Stimulated activated CD8-positive, alpha-beta memory T cell treated with anti-CD3 and anti-CD28 coated beads, Interleukin-15, amount 100 ng/mL, for 48 hours (primary cell): ENCODE measurements around the gene NAALADL2.
"Not testable (repeated sequence)": the region's sequence is repeated elsewhere in the genome, so short reads cannot be mapped to it uniquely, and the experiment has no call there.

ENCODE experiments used
- DNase-seq, 2 donors: peaks; one replicate each; pipeline ENCODE4 v3.0.0-alpha.2; 2020; ENCODE audit warnings: low read depth in 2 of 2

Gene NAALADL2

DNA sequence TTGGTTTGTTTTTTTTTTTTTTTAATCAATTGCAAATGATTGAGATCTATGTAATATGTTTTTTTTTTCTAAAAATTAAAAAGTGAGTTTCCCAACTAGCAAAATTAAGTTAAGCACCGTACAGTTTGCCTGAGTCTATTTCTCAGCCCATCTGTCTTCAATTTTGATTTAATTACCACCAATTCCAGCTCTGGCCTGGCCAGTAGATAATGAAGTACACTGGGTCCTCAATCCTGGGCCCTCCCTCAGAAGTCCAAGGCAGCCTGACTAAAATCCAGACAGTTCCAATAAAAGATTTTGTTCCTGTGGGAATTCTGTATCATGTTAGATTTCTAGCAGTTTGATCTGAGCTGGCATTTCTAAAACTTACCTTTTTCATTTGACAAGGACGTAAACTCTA, 887.2 kb downstream of the NAALADL2 start:
- no peak for DNase-seq

GRCh38 chr3:175748087-175748730, 889.1 kb downstream of the NAALADL2 start:
- DNase-seq: no peak

DNA sequence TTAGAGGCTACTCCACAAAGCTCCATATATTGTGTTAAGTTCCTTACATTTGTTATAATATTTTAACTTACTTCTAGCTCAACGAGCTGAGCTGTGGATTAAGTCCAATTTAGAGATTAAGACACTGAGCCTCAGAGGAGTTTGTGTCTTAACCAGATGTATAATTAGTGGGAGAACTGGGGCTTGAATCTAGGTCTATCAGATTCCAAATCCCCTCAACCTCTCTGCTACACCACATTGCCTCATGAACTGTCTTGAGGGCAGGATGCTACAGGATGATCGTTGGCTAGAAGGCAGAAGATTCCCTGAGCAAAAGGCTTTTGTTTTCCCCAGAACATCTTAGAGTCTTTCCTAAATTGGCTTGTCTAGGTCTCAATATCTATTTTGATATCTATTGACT, 890.8 kb downstream of the NAALADL2 start:
- DNase-seq: no peak

DNA sequence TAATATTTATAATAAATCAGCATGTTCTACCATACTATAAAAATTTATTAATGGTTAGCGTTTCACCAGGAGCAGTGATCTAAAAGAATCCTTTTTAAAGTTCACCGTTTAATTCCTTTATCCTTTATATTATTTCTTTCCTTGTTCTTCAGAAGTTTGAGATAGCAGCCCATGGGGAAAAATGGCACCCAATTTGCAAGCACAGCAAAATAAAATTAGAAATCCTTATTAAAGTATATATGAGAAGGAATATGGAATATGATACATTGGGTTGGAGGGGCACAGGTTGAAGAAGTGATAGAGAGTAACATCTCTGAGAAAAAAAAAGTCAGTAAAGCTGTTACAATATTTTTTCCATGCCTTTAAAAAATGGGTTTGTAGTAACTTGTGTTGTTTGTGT, 892.0 kb downstream of the NAALADL2 start:
- DNase-seq: no peak

GRCh38 chr3:175763948-175764347, 904.8 kb downstream of the NAALADL2 start:
- no peak for DNase-seq

DNA sequence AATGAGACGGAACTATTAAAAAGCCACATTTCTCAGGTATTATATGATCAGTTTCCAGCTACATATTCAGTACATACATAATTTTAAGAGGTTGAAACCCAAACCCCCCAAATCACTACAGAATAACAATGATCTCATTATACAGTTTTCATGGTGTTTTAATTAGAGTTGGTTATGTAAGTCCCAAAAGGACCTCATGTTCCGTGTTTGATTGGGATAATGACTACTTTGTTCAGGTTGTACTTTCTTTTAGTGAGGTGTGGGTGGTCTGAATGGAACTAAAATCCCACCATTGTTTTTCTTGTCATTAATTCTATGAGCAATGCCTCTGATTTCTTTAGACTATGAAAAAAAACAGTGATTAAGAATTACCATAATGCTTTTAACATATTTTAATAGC, 905.6 kb downstream of the NAALADL2 start:
- DNase-seq: no peak

DNA sequence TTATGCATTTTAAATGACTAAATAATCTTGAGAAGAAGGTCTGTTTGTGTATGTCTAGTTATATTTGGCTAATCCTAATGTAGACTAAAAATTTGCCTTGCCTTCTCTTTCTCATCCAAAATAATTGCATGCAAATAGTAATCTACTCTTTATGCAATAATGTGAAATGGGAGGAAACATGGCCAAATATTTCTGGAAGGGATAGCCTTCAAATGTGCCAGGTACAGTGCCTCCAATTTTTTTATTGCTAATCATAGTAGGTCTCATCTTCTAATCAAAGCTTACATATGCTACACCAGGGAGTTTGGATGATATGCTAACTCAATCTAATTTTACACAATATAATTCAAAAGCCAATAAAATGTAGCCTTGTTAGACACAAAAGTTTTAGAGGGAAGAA, 911.3 kb downstream of the NAALADL2 start:
- no peak for DNase-seq

GRCh38 chr3:175777495-175777894, 918.4 kb downstream of the NAALADL2 start:
- DNase-seq: no peak

DNA sequence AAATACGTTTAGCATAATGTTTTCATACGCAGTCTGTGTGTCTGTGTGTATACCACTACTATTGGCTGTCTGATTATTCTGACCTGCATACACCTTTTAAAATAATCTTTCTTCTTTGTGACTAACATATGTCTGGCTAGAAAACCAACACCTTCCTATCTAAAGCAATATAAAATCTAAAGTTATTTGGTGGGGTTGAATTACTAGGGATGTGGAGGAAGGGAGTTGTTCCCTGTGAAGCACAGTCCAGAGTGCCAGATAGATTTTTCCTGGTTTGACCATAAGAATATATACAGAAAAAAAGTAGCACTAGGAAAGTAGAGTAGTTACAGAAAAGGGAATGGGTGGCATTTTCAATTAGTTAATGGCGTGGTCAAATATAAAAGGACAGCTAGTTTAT, 918.8 kb downstream of the NAALADL2 start:
- DNase-seq: no peak

DNA sequence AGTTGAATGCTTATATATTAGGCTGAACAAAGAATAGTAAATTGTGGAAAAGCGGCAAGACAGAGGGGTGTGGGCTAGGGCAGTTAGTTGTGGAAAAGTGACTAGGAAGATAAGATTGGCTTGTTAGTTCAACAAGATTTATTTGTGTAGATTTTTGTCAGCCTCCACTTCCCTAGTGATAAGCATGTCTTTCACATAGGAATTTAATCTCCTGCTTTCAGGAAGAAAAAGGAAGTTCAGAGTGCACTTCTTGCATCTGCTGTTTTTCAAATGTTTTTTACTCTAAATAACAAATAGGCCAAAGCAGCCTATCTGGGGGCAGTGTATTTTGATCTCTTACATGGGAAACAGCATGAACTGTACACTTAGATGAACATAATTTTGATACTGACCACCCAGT, 919.9 kb downstream of the NAALADL2 start:
- DNase-seq: no peak

GRCh38 chr3:175787109-175787508, 928.0 kb downstream of the NAALADL2 start:
- DNase-seq: not testable (repeated sequence)

- DNase-seq: no peak
Measured at GRCh38 chr3:175792245-175792644, 933.1 kb downstream of the NAALADL2 start.

DNA sequence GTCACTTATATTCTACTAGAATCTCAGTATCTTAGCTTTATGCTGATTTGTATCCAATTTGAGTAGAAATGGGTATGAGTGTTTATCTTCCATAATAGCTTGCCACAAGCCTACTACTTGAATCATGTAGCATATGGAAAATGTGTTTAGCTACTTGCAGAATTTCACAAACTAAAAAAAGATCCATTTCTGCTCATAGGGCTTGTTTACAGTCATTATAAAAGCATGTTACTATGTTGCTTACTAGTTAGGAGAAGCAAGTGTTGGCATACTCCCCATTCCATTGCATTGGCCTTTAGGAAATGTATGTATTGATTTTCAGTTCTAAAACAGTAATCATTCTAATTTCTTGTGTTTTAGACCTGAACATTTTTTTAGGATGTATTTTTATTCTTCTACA, 939.2 kb downstream of the NAALADL2 start:
- DNase-seq: no peak

- no peak for DNase-seq
Measured at GRCh38 chr3:175805825-175806224, 946.7 kb downstream of the NAALADL2 start.

DNA sequence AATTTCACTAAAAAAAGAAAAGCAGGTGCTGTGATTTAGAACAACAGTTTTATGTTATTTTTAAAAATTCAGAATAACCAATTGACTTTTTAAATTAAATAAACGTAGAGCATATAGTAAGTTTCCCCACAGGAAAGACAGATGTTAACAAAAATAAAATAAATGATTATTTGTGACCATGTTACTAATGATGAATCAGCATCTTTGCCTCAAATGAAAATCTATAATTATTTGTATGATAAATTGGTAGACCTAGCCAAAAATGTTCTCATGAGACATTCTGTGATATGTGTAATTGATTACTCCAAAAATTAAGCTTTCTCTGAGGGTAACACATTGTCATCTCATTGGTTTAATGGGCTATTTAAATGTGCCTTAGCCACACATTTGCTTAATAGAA, 948.0 kb downstream of the NAALADL2 start:
- no peak for DNase-seq

GRCh38 chr3:175818811-175819464, 959.8 kb downstream of the NAALADL2 start:
- DNase-seq: no peak

DNA sequence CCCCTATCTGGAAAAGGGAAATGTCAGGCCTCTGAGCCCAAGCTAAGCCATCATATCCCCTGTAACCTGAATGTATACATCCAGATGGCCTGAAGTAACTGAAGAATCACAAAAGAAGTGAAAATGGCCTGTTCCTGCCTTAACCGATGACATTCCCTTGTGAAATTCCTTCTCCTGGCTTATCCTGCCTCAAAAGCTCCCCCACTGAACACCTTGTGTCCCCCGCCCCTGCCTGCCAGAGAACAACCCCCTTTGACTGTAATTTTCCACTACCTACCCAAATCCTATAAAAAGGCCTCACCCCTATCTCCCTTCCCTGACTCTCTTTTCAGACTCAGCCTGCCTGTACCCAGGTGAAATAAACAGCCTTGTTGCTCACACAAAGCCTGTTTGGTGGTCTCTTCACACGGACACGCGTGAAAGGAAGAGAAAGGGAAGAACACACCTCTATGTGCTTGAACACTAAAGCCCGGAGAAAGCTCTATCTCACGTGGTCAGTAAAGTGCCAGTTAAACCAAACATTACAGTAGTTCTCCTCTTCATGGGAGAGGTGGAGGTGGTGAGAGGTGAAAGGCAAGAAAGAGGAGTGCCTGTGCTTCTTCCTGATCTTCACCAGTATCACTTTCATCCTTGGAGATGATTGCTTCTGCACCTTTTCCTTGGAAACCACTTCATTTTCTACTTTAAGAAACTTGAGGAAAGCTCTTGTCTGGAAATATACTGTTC, 963.8 kb downstream of the NAALADL2 start:
- not testable (repeated sequence) for DNase-seq

- not testable (repeated sequence) for DNase-seq
Measured at GRCh38 chr3:175825016-175825580, 966.0 kb downstream of the NAALADL2 start.

- DNase-seq: no peak
Measured at GRCh38 chr3:175826759-175827158, 967.6 kb downstream of the NAALADL2 start.

DNA sequence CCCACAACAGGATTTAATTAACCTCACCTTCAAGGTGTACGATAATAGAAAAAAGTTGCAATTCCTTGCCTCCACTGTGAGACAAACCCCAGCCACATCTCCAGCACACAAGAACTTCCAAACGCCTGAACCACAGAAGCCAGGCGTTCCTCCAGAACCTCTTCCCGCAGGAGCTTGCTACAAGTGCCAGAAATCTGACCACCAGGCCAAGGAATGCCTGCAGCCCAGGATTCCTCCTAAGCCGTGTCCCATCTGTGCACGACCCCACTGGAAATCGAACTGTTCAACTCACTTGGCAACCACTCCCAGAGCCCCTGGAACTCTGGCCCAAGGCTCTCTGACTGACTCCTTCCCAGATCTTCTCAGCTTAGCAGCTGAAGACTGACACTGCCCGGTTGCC, 970.7 kb downstream of the NAALADL2 start:
- DNase-seq: not testable (repeated sequence)

DNA sequence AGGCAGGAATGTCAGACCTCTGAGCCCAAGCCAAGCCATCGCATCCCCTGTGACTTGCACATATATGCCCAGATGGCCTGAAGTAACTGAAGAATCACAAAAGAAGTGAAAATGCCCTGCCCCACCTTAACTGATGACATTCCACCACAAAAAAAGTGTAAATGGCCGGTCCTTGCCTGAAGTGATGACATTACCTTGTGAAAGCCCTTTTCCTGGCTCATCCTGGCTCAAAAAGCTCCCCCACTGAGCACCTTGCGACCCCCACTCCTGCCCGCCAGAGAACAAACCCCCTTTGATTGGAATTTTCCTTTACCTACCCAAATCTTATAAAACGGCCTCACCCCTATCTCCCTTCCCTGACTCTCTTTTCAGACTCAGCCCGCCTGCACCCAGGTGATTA, 976.6 kb downstream of the NAALADL2 start:
- not testable (repeated sequence) for DNase-seq

GRCh38 chr3:175836617-175837016, 977.5 kb downstream of the NAALADL2 start:
- DNase-seq: no peak

GRCh38 chr3:175837962-175838361, 978.8 kb downstream of the NAALADL2 start:
- no peak for DNase-seq
